GM06990 (cell line): ENCODE results near the gene HOXB6.

Experiments
- DNase-seq: peaks from one replicate; pipeline ENCODE4 v3.0.0-alpha.2; 2011; ENCODE audit not compliant: insufficient read length; ENCODE audit errors: extremely low read depth
- H3K27me3 ChIP-seq: replicated peaks from 2 replicates; pipeline ENCODE4 v1.6.0; 2011; ENCODE audit warnings: low read length; ENCODE audit not compliant: control insufficient read depth, insufficient read depth
- H3K36me3 ChIP-seq: 2 replicates; pipeline ENCODE4 v1.5.1; 2011; ENCODE audit warnings: low read length; ENCODE audit not compliant: control insufficient read depth, insufficient read depth
- H3K4me3 ChIP-seq: replicated peaks from 2 replicates; pipeline ENCODE4 v1.5.1; 2011; ENCODE audit warnings: low read depth, mild to moderate bottlenecking, control low read depth, low read length
- TF ChIP-seq, protein P1 (sequence below): IDR thresholded peaks from 2 replicates; pipeline ENCODE4 v1.5.1; 2011; ENCODE audit warnings: low read length, control low read depth, mild to moderate bottlenecking, inconsistent platforms; ENCODE audit not compliant: insufficient read depth, poor library complexity, severe bottlenecking

HOXB6 gene

GRCh38 chr17:48627623-48628521, 23.1 kb upstream of the HOXB6 start:
- no peaks in the 10 kb centered on the region for H3K36me3 ChIP-seq
- H3K27me3 ChIP-seq = peaks cover 6% of the 10 kb centered on the region
- DNase-seq = no peak
- no peak overlapping the region for H3K4me3 ChIP-seq
- TF ChIP-seq, protein P1, sequence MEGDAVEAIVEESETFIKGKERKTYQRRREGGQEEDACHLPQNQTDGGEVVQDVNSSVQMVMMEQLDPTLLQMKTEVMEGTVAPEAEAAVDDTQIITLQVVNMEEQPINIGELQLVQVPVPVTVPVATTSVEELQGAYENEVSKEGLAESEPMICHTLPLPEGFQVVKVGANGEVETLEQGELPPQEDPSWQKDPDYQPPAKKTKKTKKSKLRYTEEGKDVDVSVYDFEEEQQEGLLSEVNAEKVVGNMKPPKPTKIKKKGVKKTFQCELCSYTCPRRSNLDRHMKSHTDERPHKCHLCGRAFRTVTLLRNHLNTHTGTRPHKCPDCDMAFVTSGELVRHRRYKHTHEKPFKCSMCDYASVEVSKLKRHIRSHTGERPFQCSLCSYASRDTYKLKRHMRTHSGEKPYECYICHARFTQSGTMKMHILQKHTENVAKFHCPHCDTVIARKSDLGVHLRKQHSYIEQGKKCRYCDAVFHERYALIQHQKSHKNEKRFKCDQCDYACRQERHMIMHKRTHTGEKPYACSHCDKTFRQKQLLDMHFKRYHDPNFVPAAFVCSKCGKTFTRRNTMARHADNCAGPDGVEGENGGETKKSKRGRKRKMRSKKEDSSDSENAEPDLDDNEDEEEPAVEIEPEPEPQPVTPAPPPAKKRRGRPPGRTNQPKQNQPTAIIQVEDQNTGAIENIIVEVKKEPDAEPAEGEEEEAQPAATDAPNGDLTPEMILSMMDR = no peak

- TF ChIP-seq, protein P1 = no peak
- no peak for DNase-seq
- Histone ChIP-seq H3K36me3 (no peaks in the 10 kb centered on the region), H3K27me3 (peaks cover 6% of the 10 kb centered on the region), H3K4me3 (no peak overlapping the region)
These were observed 22.4 kb upstream of the HOXB6 start for GRCh38 chr17:48627118-48627597.

GRCh38 chr17:48626245-48627117, 21.7 kb upstream of the HOXB6 start, which contains the start of gene HOXB9:
Gene HOXB9 (minus strand): TSS chr17:48626358. CDS start chr17:48626269, 89 bp downstream.
- DNase-seq = no peak
- TF ChIP-seq, protein P1 = no peak

DNA sequence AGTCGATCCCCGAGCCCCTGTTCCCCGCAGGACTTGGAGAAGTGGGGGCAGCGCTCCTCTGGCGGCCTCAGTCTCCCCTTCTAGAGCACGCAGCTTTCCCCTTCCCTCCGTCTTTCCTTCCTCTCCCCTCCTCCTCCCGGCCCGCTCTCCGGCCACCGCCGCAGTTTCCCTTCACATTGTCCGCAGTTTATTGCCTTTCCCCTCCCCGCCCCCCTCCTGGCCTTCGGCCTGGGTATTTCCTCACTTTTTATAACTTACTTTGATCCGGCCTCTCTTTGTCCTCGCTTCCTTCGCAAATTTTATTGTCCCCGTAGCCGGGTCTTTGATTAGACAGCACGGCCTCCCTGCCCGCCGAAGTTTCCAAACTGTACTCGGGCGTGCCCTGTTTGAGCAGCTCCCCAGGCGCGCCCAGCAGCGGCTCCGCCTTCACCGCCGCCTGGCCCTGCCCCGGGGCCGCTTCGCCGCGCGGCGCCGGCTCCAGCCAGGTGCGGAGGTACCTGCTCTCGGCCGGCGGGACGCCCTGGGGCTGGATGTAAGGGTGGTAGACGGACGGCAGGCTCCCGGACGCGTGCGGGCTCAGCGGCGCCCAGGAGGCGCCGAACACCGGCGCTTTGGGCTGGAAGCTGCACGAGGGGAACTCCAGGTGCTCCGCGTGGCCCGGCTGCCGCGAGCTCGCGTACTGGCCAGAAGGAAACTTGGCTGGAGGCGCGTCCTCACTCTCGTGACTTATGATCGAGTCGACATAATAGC, 20.9 kb upstream of the HOXB6 start:
- TF ChIP-seq, protein P1 = no peak
- Histone ChIP-seq H3K4me3 (peak overlapping the region; percentile 48), H3K27me3 (peaks cover 6% of the 10 kb centered on the region), H3K36me3 (no peaks in the 10 kb centered on the region)
- no peak for DNase-seq

More at GRCh38 chr17:48626245-48627117, 21.7 kb upstream of the HOXB6 start, which contains the start of gene HOXB9:
- Histone ChIP-seq H3K36me3 (no peaks in the 10 kb centered on the region), H3K27me3 (peaks cover 6% of the 10 kb centered on the region), H3K4me3 (peak within 1 kb of the TSS; percentile 48)
